VCaP (cell line): Measurements from ENCODE around the gene HSD17B13.

Experiments
- H3K27ac ChIP-seq: fragments of 450-650 bp; 2 replicates; pipeline ENCODE4 v1.5.1; 2017
- CTCF ChIP-seq: fragments of 450-650 bp; conservative IDR thresholded peaks from 2 replicates; pipeline ENCODE4 v1.5.1; 2017; ENCODE audit warnings: mild to moderate bottlenecking, moderate library complexity

The HSD17B13 gene

GRCh38 chr4:87275311-87275710, 47.4 kb downstream of the HSD17B13 start:
- TF ChIP-seq CTCF = no peak
- no peak overlapping the region for H3K27ac ChIP-seq

GRCh38 chr4:87274803-87275202, 47.9 kb downstream of the HSD17B13 start:
- no peak for TF ChIP-seq CTCF
- H3K27ac ChIP-seq = no peak overlapping the region

- no peak for TF ChIP-seq CTCF
- no peak overlapping the region for H3K27ac ChIP-seq
These were observed 48.4 kb downstream of the HSD17B13 start for GRCh38 chr4:87274327-87274726.

GRCh38 chr4:87270825-87271224, 51.9 kb downstream of the HSD17B13 start:
- no peak overlapping the region for H3K27ac ChIP-seq
- TF ChIP-seq CTCF = no peak

- H3K27ac ChIP-seq = no peak overlapping the region
- peak; percentile 87 for TF ChIP-seq CTCF
These were observed 52.5 kb downstream of the HSD17B13 start for GRCh38 chr4:87270144-87270543.

GRCh38 chr4:87268411-87268810, 54.3 kb downstream of the HSD17B13 start:
- no peak overlapping the region for H3K27ac ChIP-seq
- TF ChIP-seq CTCF = no peak

GRCh38 chr4:87266986-87267385, 55.7 kb downstream of the HSD17B13 start:
- TF ChIP-seq CTCF = no peak
- no peak overlapping the region for H3K27ac ChIP-seq

- TF ChIP-seq CTCF = no peak
- no peak overlapping the region for H3K27ac ChIP-seq
These were observed 59.8 kb downstream of the HSD17B13 start for GRCh38 chr4:87262886-87263285.
